GM12878 (cell line): ENCODE results near the gene LTV1. TPM values are rescaled to one million over a fixed set of nuclear protein-coding genes. Genes with fewer than 3 reads are reported as not detected.

Source experiments
- ATAC-seq: fragments of 200-7000 bp; cut with Tn5 transposase; 3 replicates; pipeline ENCODE4 v1.9.1; 2020; ENCODE audit warnings: mild to moderate bottlenecking, moderate library complexity
- BruUV-seq: library from RNA; stranded (reverse); fragments of 400-500 nt; replicated peaks from 2 replicates; lab custom pipeline; 2021; lab: Mats Ljungman, UMichigan
- CTCF ChIA-PET: fragments of 300-600 bp; sonication (Branson Sonifier 250); formaldehyde crosslinking; extraction: SDS; loops from one replicate; lab custom pipeline; 2021; ENCODE audit warnings: inconsistent platforms; lab: Yijun Ruan, JAX
- POLR2A ChIA-PET: fragments of 350-600 bp; formaldehyde crosslinking; extraction: SDS; loops from one replicate; lab custom pipeline; 2021; ENCODE audit warnings: inconsistent platforms; lab: Charles Lee
- RAD21 ChIA-PET: fragments of 300-600 bp; sonication (Branson Sonifier 250); formaldehyde crosslinking; loops from one replicate; lab custom pipeline; 2023; ENCODE audit warnings: antibody characterized with exemption; ENCODE audit not compliant: unreplicated experiment; lab: Charles Lee
- SMC1A ChIA-PET: fragments of 300-600 bp; sonication (Branson Sonifier 250); formaldehyde crosslinking; loops from one replicate; lab custom pipeline; 2023; ENCODE audit not compliant: unreplicated experiment, uncharacterized antibody; lab: Charles Lee
- DNase-seq: peaks from one replicate; pipeline ENCODE4 v3.0.0-alpha.2; 2011; ENCODE audit warnings: low read depth, low spot score
- FAIRE-seq: peaks from 3 replicates; lab custom pipeline; 2011; peaks lifted over from hg19 to GRCh38; lab: Jason Lieb, UNC
- H2AFZ ChIP-seq: 2 replicates; pipeline ENCODE4 v1.6.0; 2011; ENCODE audit warnings: low read depth, low read length, control low read depth; ENCODE audit not compliant: control insufficient read depth
- H3K27ac ChIP-seq: 2 replicates; pipeline ENCODE4 v1.5.1; 2011; ENCODE audit warnings: control low read depth; ENCODE audit not compliant: control insufficient read depth, insufficient read depth
- H3K27me3 ChIP-seq, 2 experiments: replicated peaks in 1 of 2; 2 replicates each; pipeline versions ENCODE4 v1.6.0 to v1.6.1; 2011; ENCODE audit warnings: low read length in 1 of 2; ENCODE audit not compliant: control insufficient read depth in 2 of 2, insufficient read depth in 2 of 2
- H3K36me3 ChIP-seq, 2 experiments: 2 replicates each; pipeline ENCODE4 v1.5.1; 2011; ENCODE audit warnings: low read length in 1 of 2; ENCODE audit not compliant: control insufficient read depth in 2 of 2, insufficient read depth in 2 of 2
- H3K4me1 ChIP-seq: 2 replicates; pipeline ENCODE4 v1.6.1; 2011; ENCODE audit warnings: mild to moderate bottlenecking, low read length, moderate library complexity, mixed read lengths; ENCODE audit not compliant: control insufficient read depth, insufficient read depth
- H3K4me2 ChIP-seq: 2 replicates; pipeline ENCODE4 v1.6.0; 2011; ENCODE audit warnings: control low read depth; ENCODE audit not compliant: control insufficient read depth, insufficient read depth
- H3K4me3 ChIP-seq: fragments of 200-600 bp; sonication (generic); 2 replicates; pipeline ENCODE4 v1.5.1; 2016
- H3K79me2 ChIP-seq: 2 replicates; pipeline ENCODE4 v1.6.0; 2011; ENCODE audit warnings: low read length; ENCODE audit not compliant: control insufficient read depth, insufficient read depth
- H3K9ac ChIP-seq: 2 replicates; pipeline ENCODE4 v1.8.0; 2011; ENCODE audit warnings: low read length, control low read depth, mixed read lengths; ENCODE audit not compliant: control insufficient read depth, insufficient read depth
- H3K9me3 ChIP-seq: replicated peaks from 3 replicates; pipeline ENCODE4 v1.5.1; 2011; ENCODE audit warnings: mild to moderate bottlenecking, low read length; ENCODE audit not compliant: control insufficient read depth, insufficient read depth
- H4K20me1 ChIP-seq: 2 replicates; pipeline ENCODE4 v1.6.0; 2011; ENCODE audit not compliant: control insufficient read depth, insufficient read depth
- ATF3 ChIP-seq: IDR thresholded peaks from 2 replicates; pipeline ENCODE4 v1.6.1; 2011; ENCODE audit warnings: low read depth, mild to moderate bottlenecking, low read length, moderate library complexity, borderline replicate concordance; ENCODE audit errors: extremely low read depth
- CHD1 ChIP-seq: IDR thresholded peaks from 2 replicates; pipeline ENCODE4 v1.6.1; 2012; ENCODE audit warnings: low read depth, low read length, improper control_type of control experiment
- EED ChIP-seq: sonication (generic); IDR thresholded peaks from 2 replicates; pipeline ENCODE4 v1.6.1; 2016; ENCODE audit warnings: antibody characterized with exemption, low read depth
- ETV6 ChIP-seq, 2 experiments: fragments of 450-650 bp in 1 of 2; IDR thresholded peaks in 1 of 2; conservative IDR thresholded peaks in 1 of 2; 2 replicates each; pipeline ENCODE4 v1.6.1; 2014; ENCODE audit warnings: antibody characterized with exemption in 1 of 2, borderline replicate concordance in 1 of 2, low read depth in 1 of 2, mild to moderate bottlenecking in 1 of 2, moderate library complexity in 1 of 2
- JUNB ChIP-seq: IDR thresholded peaks from 2 replicates; pipeline ENCODE4 v1.6.1; 2016; ENCODE audit warnings: antibody characterized with exemption, mild to moderate bottlenecking
- KLF5 ChIP-seq: fragments of 450-650 bp; IDR thresholded peaks from 2 replicates; pipeline ENCODE4 v1.6.1; 2014; ENCODE audit warnings: mild to moderate bottlenecking; ENCODE audit not compliant: partially characterized antibody
- MLLT1 ChIP-seq: fragments of 450-650 bp; IDR thresholded peaks from 2 replicates; pipeline ENCODE4 v1.6.1; 2016; ENCODE audit warnings: mild to moderate bottlenecking
- NR2C2 ChIP-seq: IDR thresholded peaks from 2 replicates; pipeline ENCODE4 v1.6.1; 2011; ENCODE audit warnings: borderline replicate concordance, low read depth; ENCODE audit not compliant: control insufficient read depth, insufficient read length
- NRF1 ChIP-seq: conservative IDR thresholded peaks from 2 replicates; pipeline ENCODE4 v1.6.1; 2011; ENCODE audit warnings: mild to moderate bottlenecking, low read depth, low read length, improper control_type of control experiment
- PBX3 ChIP-seq: IDR thresholded peaks from 2 replicates; pipeline ENCODE4 v1.6.1; 2011; ENCODE audit warnings: mild to moderate bottlenecking, low read depth, low read length, moderate library complexity; ENCODE audit not compliant: insufficient replicate concordance
- RELA ChIP-seq: fragments of 450-650 bp; IDR thresholded peaks from 2 replicates; pipeline ENCODE4 v1.8.0; 2014; ENCODE audit warnings: borderline replicate concordance; ENCODE audit not compliant: partially characterized antibody
- STAT1 ChIP-seq: fragments of 450-650 bp; conservative IDR thresholded peaks from 2 replicates; pipeline ENCODE4 v1.6.1; 2014; ENCODE audit warnings: antibody characterized with exemption, mild to moderate bottlenecking
- TCF3 ChIP-seq: IDR thresholded peaks from 2 replicates; pipeline ENCODE4 v1.6.1; 2012; ENCODE audit warnings: low read depth, mild to moderate bottlenecking, low read length, borderline replicate concordance; ENCODE audit not compliant: insufficient read depth
- ZBED1 ChIP-seq: IDR thresholded peaks from 2 replicates; pipeline ENCODE4 v1.6.1; 2016; ENCODE audit warnings: borderline replicate concordance
- ZNF274 ChIP-seq: IDR thresholded peaks from one replicate; pipeline ENCODE4 v1.8.0; 2011; ENCODE audit not compliant: insufficient read length, insufficient read depth
- ZNF592 ChIP-seq: fragments of 450-650 bp; IDR thresholded peaks from 2 replicates; pipeline ENCODE4 v1.6.1; 2017; ENCODE audit warnings: mild to moderate bottlenecking, moderate library complexity
- WGBS: methylation state at CpG from one replicate; pipeline ENCODE4 v1.1.6; 2016; ENCODE audit warnings: low lambda C conversion rate; ENCODE audit not compliant: insufficient replicate concordance, insufficient coverage; ENCODE audit errors: missing lambda C conversion rate; 5-methylcytosine and 5-hydroxymethylcytosine counted together
- in situ Hi-C: fragments of 300-500 bp; cut with MboI; formaldehyde crosslinking; loops from 9 replicates; pipeline ENCODE4 v1.14.3; 2018; ENCODE audit warnings: mixed read lengths
- intact Hi-C: fragments of 100-400 bp; cut with micrococcal nuclease; formaldehyde crosslinking; loops from one replicate; pipeline ENCODE4 v1.14.2; 2022; ENCODE audit not compliant: unreplicated experiment
- polyA plus RNA-seq, 11 experiments: library from polyadenylated mRNA; depleted of rRNA in 4 of 11; unstranded in 6 of 11; stranded (reverse) in 5 of 11; fragments of >200 nt; fragmentation: Nextera tagmentation in 4 of 11; fragmentation: Illumina TruSeq in 1 of 11; extraction: Ambion mirVana in 4 of 11; extraction: Trizol in 1 of 11; gene quantifications; 1 replicate in 1 of 11; 2 replicates in 10 of 11; pipeline versions ENCODE4 v1.2.1 to v1.2.3, GENCODE V29; 2011 to 2016; ENCODE audit warnings: inconsistent platforms in 2 of 11, missing spikeins in 2 of 11, low read depth in 1 of 11
- total RNA-seq, 4 experiments: library from RNA; depleted of rRNA in 3 of 4; stranded (reverse); fragments of >200 nt in 3 of 4; fragmentation: Illumina TruSeq in 1 of 4; extraction: Trizol in 1 of 4; gene quantifications; 2 replicates each; pipeline versions ENCODE4 v1.2.1 to v1.2.3, GENCODE V29; 2013 to 2021

The LTV1 gene
- total and polyA plus RNA-seq, 10 of the 15 experiments (the other 5 are each of a cell fraction or from before 2014, with no cell fraction given), result 22.3 to 66.4 (median 52.0) TPM

GRCh38 chr6:143836150-143836549, 7.0 kb upstream of the LTV1 start:
- Histone ChIP-seq H3K79me2 (no peaks in the 10 kb centered on the region), H3K9ac (no peak overlapping the region), H3K4me3 (no peak overlapping the region), H4K20me1 (no peaks in the 10 kb centered on the region), H3K4me2 (no peak overlapping the region), H3K36me3 (no peaks in the 10 kb centered on the region), H3K4me1 (no peaks in the 10 kb centered on the region), H3K27me3 (no peaks in the 10 kb centered on the region), H2AFZ (no peak overlapping the region), H3K27ac (no peak overlapping the region), H3K9me3 (no peaks in the 10 kb centered on the region)
- ChIA-PET CTCF (interaction anchor here (0.6 to 2.3 kb wide), 3 partner anchors 8 to 188 kb away, joined by 3 to 5 read pairs (median 3); partner anchors contain the start of gene LTV1), RAD21 (no interaction called here), SMC1A (interaction anchor here (1.1 kb wide), 1 partner anchor 261 kb away, joined by 3 read pairs; no protein-coding TSS in a partner anchor), POLR2A (interaction anchor here (0.7 kb wide), 1 partner anchor 163 kb away, joined by 3 read pairs; no protein-coding TSS in a partner anchor)
- DNase-seq, result no peak
- no peak for ATAC-seq
- intact Hi-C loops, result no loop called here
- no peak for FAIRE-seq
- in situ Hi-C loops, result no loop called here
- BruUV-seq, result no TSS peak
- WGBS, result 98% methylated on average over 2 of the region's 2 CpGs
- TF ChIP-seq ZNF592, result no peak
- TF ChIP-seq ETV6 (conservative IDR thresholded peaks at IDR 0.05 in 1 of 2, IDR thresholded peaks at IDR 0.05 in 1 of 2; ENCODE audit: borderline replicate concordance in 1 of 2, low read depth in 1 of 2), result no peak
- TF ChIP-seq CHD1, result no peak
- TF ChIP-seq KLF5, result no peak
- no peak for TF ChIP-seq JUNB
- no peak for TF ChIP-seq EED
- TF ChIP-seq ZNF274, result no peak
- no peak for TF ChIP-seq STAT1
- no peak for TF ChIP-seq NR2C2
- no peak for TF ChIP-seq MLLT1
- TF ChIP-seq ZBED1, result no peak
- TF ChIP-seq RELA, result no peak
- TF ChIP-seq NRF1, result no peak
- TF ChIP-seq ATF3, result no peak
- no peak for TF ChIP-seq PBX3
- no peak for TF ChIP-seq TCF3
